Measurements from ENCODE around the gene PTPRN2. TPM values are rescaled to one million over a fixed set of nuclear protein-coding genes. Genes with fewer than 3 reads are reported as not detected.
"Not testable (repeated sequence)": the region's sequence is repeated elsewhere in the genome, so short reads cannot be mapped to it uniquely, and the experiment has no call there.

PTPRN2 gene
- total and polyA plus RNA-seq, 2 of the 8 experiments (the other 6 are each of a cell fraction or from before 2014, with no cell fraction given), result 2.6 to 4.5 TPM

GRCh38 chr7:158428131-158428836 lies 159.3 kb downstream of the PTPRN2 start (continued):
- TF ChIP-seq CHD2 (IDR thresholded peaks at IDR 0.05; ENCODE audit: low read length) (no peak), ATF2 (IDR thresholded peaks at IDR 0.05; ENCODE audit: low read length) (no peak)

GRCh38 chr7:158425676-158426075 lies 161.9 kb downstream of the PTPRN2 start:
- H2BK12ac ChIP-seq (ENCODE audit: low read depth, low read length); H4K20me1 ChIP-seq (replicated peaks in 1 of 2; ENCODE audit: control insufficient read depth in 1 of 2, insufficient read depth in 2 of 2, low read length in 2 of 2); H4K5ac ChIP-seq (ENCODE audit: insufficient read length, low read depth, low read length); H3K4me2 ChIP-seq (ENCODE audit: insufficient read depth in 1 of 2, low read depth in 2 of 2, low read length in 2 of 2); FAIRE-seq; H2AK5ac ChIP-seq (ENCODE audit: low read depth, low read length); H3K79me1 ChIP-seq (ENCODE audit: low read depth, low read length); H3K56ac ChIP-seq (replicated peaks; ENCODE audit: insufficient read length, low read depth, low read length); H3K27me3 ChIP-seq (replicated peaks in 1 of 4; ENCODE audit: control insufficient read depth in 3 of 4, extremely low read depth in 1 of 4, insufficient read depth in 3 of 4, low read length in 3 of 4); H3K4me1 ChIP-seq (replicated peaks in 1 of 4; ENCODE audit: control insufficient read depth in 3 of 4, insufficient read depth in 4 of 4, low read length in 3 of 4); H2BK15ac ChIP-seq (ENCODE audit: low read length); H2BK120ac ChIP-seq (replicated peaks; ENCODE audit: low read depth, low read length); H3K14ac ChIP-seq (ENCODE audit: insufficient read length); H2AFZ ChIP-seq (ENCODE audit: low read length); H3K4ac ChIP-seq (replicated peaks; ENCODE audit: insufficient read length, low read depth, low read length); H4K91ac ChIP-seq (replicated peaks; ENCODE audit: insufficient read length, low read length); H3K36me3 ChIP-seq (ENCODE audit: control insufficient read depth in 2 of 4, insufficient read depth in 4 of 4, low read length in 3 of 4); POLR2A ChIA-PET (ENCODE audit: partially characterized antibody); H3K23ac ChIP-seq (ENCODE audit: insufficient read length); H3K79me2 ChIP-seq (ENCODE audit: control insufficient read depth in 1 of 2, insufficient read depth in 2 of 2, low read length in 2 of 2); H2BK5ac ChIP-seq (ENCODE audit: low read depth, low read length); H3K9me3 ChIP-seq (ENCODE audit: insufficient read depth in 2 of 2, low read depth in 1 of 2, low read length in 1 of 2); H3K9ac ChIP-seq (replicated peaks in 1 of 4; ENCODE audit: extremely low read depth in 1 of 4, low read depth in 3 of 4, low read length in 3 of 4); DNase-seq (ENCODE audit: low read depth in 1 of 2, low spot score in 2 of 2); H3K4me3 ChIP-seq (ENCODE audit: extremely low read depth in 1 of 4, insufficient read depth in 2 of 4, low read depth in 3 of 4, low read length in 4 of 4); H2BK20ac ChIP-seq (ENCODE audit: low read length); H3K18ac ChIP-seq (ENCODE audit: extremely low read depth, low read length); H4K8ac ChIP-seq (ENCODE audit: extremely low read depth, insufficient read depth, low read length); H3K23me2 ChIP-seq (ENCODE audit: low read depth, low read length); H3K27ac ChIP-seq (ENCODE audit: low read depth, low read length): not testable (repeated sequence)
- WGBS, 2 experiments (ENCODE audit: extremely low coverage in 1 of 2, insufficient coverage in 1 of 2, insufficient read length in 1 of 2, insufficient replicate concordance in 2 of 2, low coverage in 1 of 2, low lambda C conversion rate in 2 of 2, missing lambda C conversion rate in 1 of 2), result 95% methylated on average over 33 of the region's 42 CpGs; no CpG with 5 or more reads in 1 of the 2 experiments
- CTCF ChIA-PET (ENCODE audit: partially characterized antibody), result interaction anchor here (0.8 to 1.2 kb wide), 2 partner anchors 15 to 47 kb away, joined by 3 read pairs; no protein-coding TSS in a partner anchor

Measured in H1 (cell line).